Gastroesophageal sphincter (tissue), 3 donors: Measurements from ENCODE around the gene PLCB1.

Experiments used
- CTCF ChIP-seq, 4 experiments: fragments of 200-600 bp in 2 of 4; fragments of 450-650 bp in 2 of 4; sonication (generic) in 1 of 4; IDR thresholded peaks; one replicate each; pipeline ENCODE4 v1.5.1; 2017 to 2019; ENCODE audit warnings: antibody characterized with exemption in 4 of 4, mild to moderate bottlenecking in 2 of 4, moderate library complexity in 2 of 4
- EP300 ChIP-seq: sonication (generic); formaldehyde crosslinking; IDR thresholded peaks from one replicate; pipeline ENCODE4 v1.6.1; 2017; ENCODE audit warnings: antibody characterized with exemption, mild to moderate bottlenecking
- POLR2A ChIP-seq, 2 donors: fragments of 450-650 bp; IDR thresholded peaks; one replicate each; pipeline ENCODE4 v1.6.1; 2017; ENCODE audit warnings: antibody characterized with exemption in 2 of 2, mild to moderate bottlenecking in 2 of 2, moderate library complexity in 1 of 2
- POLR2AphosphoS5 ChIP-seq: sonication (generic); formaldehyde crosslinking; IDR thresholded peaks from one replicate; pipeline ENCODE4 v1.6.1; 2017; ENCODE audit warnings: antibody characterized with exemption

GRCh38 chr20:8782804-8783203 is 650.7 kb downstream of the PLCB1 start:
- TF ChIP-seq CTCF (IDR thresholded peaks at IDR 0.05) = no peak
- no peak for TF ChIP-seq POLR2A (IDR thresholded peaks at IDR 0.05)
- TF ChIP-seq POLR2AphosphoS5 = no peak
- no peak for TF ChIP-seq EP300
